ENCODE measurements around the gene NEU2.

NEU2 gene

GRCh38 chr2:233083782-233084181 is 51.3 kb downstream of the NEU2 start:
- Histone ChIP-seq H3K4me3 (ENCODE audit: low read length in 2 of 2) (no peak overlapping the region), H3K9me3 (ENCODE audit: control insufficient read depth in 2 of 2, low read length in 2 of 2) (no peaks in the 10 kb centered on the region), H3K4me1 (ENCODE audit: control insufficient read depth in 2 of 2, insufficient read depth in 2 of 2, low read length in 2 of 2) (peaks cover 17 to 29% of the 10 kb centered on the region in 2 donors)

GRCh38 chr2:233084488-233084887 is 52.0 kb downstream of the NEU2 start:
- Histone ChIP-seq H3K4me3 (ENCODE audit: low read length in 2 of 2) (peak overlapping the region in 1 of 2 donors; percentile 7), H3K9me3 (ENCODE audit: control insufficient read depth in 2 of 2, low read length in 2 of 2) (no peaks in the 10 kb centered on the region), H3K9ac (ENCODE audit: low read depth in 1 of 2, low read length in 2 of 2) (peak overlapping the region in 1 of 2 donors; percentile 32), H3K36me3 (ENCODE audit: control insufficient read depth in 2 of 2, insufficient read depth in 2 of 2, low read length in 2 of 2) (peaks cover 0 to 5% of the 10 kb centered on the region in 2 donors), H3K27me3 (ENCODE audit: control insufficient read depth in 2 of 2, insufficient read depth in 2 of 2, low read length in 2 of 2) (no peaks in the 10 kb centered on the region), H3K4me1 (ENCODE audit: control insufficient read depth in 2 of 2, insufficient read depth in 2 of 2, low read length in 2 of 2) (peaks cover 17 to 29% of the 10 kb centered on the region in 2 donors), H3K27ac (ENCODE audit: low read depth in 2 of 2, low read length in 2 of 2) (peak overlapping the region; percentile 76 to 79)

More at GRCh38 chr2:233083782-233084181, 51.3 kb downstream of the NEU2 start:
- peaks cover 0 to 5% of the 10 kb centered on the region in 2 donors for H3K36me3 ChIP-seq (ENCODE audit: control insufficient read depth in 2 of 2, insufficient read depth in 2 of 2, low read length in 2 of 2)
- H3K9ac ChIP-seq (ENCODE audit: low read depth in 1 of 2, low read length in 2 of 2), result peak overlapping the region; percentile 5 to 27
- peak overlapping the region; percentile 76 to 79 for H3K27ac ChIP-seq (ENCODE audit: low read depth in 2 of 2, low read length in 2 of 2)
- H3K27me3 ChIP-seq (ENCODE audit: control insufficient read depth in 2 of 2, insufficient read depth in 2 of 2, low read length in 2 of 2), result no peaks in the 10 kb centered on the region
